Endothelial cell (in vitro differentiated cells): ENCODE measurements around the gene STX3. TPM values are rescaled to one million over a fixed set of nuclear protein-coding genes. Genes with fewer than 3 reads are reported as not detected.
"Not testable (repeated sequence)": the region's sequence is repeated elsewhere in the genome, so short reads cannot be mapped to it uniquely, and the experiment has no call there.

Experiments
- DNase-seq: peaks from one replicate; pipeline ENCODE4 v3.0.0; 2021; ENCODE audit warnings: low spot score
- H3K27ac Mint-ChIP-seq: one replicate; pipeline ENCODE4 v1.8.0; 2021; ENCODE audit warnings: mixed read lengths, inconsistent platforms; ENCODE audit not compliant: unreplicated experiment
- H3K27me3 Mint-ChIP-seq: one replicate; pipeline ENCODE4 v1.8.0; 2021; ENCODE audit warnings: mild to moderate bottlenecking, moderate library complexity, mixed read lengths, inconsistent platforms; ENCODE audit not compliant: unreplicated experiment
- H3K36me3 Mint-ChIP-seq: one replicate; pipeline ENCODE4 v1.8.0; 2021; ENCODE audit warnings: mild to moderate bottlenecking, low read depth, mixed read lengths, inconsistent platforms; ENCODE audit not compliant: unreplicated experiment
- H3K4me1 Mint-ChIP-seq: one replicate; pipeline ENCODE4 v1.8.0; 2021; ENCODE audit warnings: mild to moderate bottlenecking, mixed read lengths, inconsistent platforms; ENCODE audit not compliant: unreplicated experiment
- H3K4me3 Mint-ChIP-seq: one replicate; pipeline ENCODE4 v1.8.0; 2021; ENCODE audit warnings: mild to moderate bottlenecking, mixed read lengths, inconsistent platforms; ENCODE audit not compliant: unreplicated experiment
- H3K9me3 Mint-ChIP-seq: one replicate; pipeline ENCODE4 v1.8.0; 2021; ENCODE audit warnings: mixed read lengths, inconsistent platforms; ENCODE audit not compliant: unreplicated experiment
- total RNA-seq: library from RNA; stranded (reverse); fragmentation: NEBNext Ultra II Directional; extraction: Animal tissue kit (Norgen Biotek cat#: 25700); gene quantifications from one replicate; pipeline ENCODE4 v1.2.1, GENCODE V29; 2021; ENCODE audit not compliant: unreplicated experiment
- TF ChIP-seq, protein P1 (sequence below): fragments of 200-600 bp; sonication (generic); IDR thresholded peaks from one replicate; pipeline ENCODE4 v1.5.0; 2021; ENCODE audit warnings: antibody characterized with exemption; ENCODE audit not compliant: unreplicated experiment

STX3 gene
- total RNA-seq, 1 donor from 2014 or later: 140 TPM

DNA sequence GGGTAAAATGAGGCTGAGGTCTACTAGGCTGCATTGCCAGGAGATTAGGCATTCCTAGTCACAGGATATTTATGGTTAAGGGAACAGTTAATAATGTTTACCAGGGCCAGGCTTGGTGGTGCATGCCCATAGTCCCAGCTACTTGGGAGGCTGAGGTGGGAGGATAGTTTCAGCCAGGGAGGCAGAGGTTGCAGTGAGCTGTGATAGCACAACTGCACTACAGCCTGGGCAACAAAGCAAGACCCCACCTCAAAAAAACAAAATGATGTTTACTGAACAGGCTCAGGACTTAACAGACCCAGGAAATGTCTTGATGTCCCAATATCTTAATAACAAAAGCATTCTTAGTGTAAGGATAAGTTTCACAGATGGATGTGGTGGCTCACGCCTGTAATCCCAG is 58.2 kb downstream of the STX3 start:
- no peak overlapping the region for H3K27ac Mint-ChIP-seq
- H3K4me1 Mint-ChIP-seq: peaks cover 45% of the 10 kb centered on the region
- H3K27me3 Mint-ChIP-seq: peaks cover 5% of the 10 kb centered on the region
- H3K4me3 Mint-ChIP-seq: no peak overlapping the region
- no peaks in the 10 kb centered on the region for H3K9me3 Mint-ChIP-seq
- peaks cover 3% of the 10 kb centered on the region for H3K36me3 Mint-ChIP-seq
- DNase-seq: no peak
- TF ChIP-seq, protein P1, sequence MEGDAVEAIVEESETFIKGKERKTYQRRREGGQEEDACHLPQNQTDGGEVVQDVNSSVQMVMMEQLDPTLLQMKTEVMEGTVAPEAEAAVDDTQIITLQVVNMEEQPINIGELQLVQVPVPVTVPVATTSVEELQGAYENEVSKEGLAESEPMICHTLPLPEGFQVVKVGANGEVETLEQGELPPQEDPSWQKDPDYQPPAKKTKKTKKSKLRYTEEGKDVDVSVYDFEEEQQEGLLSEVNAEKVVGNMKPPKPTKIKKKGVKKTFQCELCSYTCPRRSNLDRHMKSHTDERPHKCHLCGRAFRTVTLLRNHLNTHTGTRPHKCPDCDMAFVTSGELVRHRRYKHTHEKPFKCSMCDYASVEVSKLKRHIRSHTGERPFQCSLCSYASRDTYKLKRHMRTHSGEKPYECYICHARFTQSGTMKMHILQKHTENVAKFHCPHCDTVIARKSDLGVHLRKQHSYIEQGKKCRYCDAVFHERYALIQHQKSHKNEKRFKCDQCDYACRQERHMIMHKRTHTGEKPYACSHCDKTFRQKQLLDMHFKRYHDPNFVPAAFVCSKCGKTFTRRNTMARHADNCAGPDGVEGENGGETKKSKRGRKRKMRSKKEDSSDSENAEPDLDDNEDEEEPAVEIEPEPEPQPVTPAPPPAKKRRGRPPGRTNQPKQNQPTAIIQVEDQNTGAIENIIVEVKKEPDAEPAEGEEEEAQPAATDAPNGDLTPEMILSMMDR: no peak

DNA sequence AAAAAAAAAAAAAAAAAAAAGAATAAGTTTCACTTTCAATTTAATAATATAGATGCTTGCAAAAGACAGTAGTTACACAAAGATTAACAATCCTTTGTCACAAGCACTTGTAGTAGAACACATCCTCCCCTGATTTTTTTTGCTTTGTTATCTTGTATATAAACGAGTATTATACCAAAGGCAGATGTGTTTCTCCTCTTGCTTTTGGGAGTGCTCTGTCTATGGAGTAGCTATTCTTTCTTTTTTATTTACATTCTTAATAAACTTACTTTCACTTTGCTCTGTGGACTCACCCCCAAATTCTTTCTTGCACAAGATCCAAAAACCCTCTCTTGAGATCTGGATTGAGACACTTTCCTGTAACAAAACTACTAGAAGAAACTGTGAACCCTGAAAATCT is 58.8 kb downstream of the STX3 start:
- H3K9me3 Mint-ChIP-seq: no peaks in the 10 kb centered on the region
- H3K4me3 Mint-ChIP-seq: no peak overlapping the region
- H3K27ac Mint-ChIP-seq: no peak overlapping the region
- peaks cover 8% of the 10 kb centered on the region for H3K36me3 Mint-ChIP-seq
- TF ChIP-seq, protein P1: no peak
- H3K27me3 Mint-ChIP-seq: peaks cover 10% of the 10 kb centered on the region
- no peak for DNase-seq
- peaks cover 50% of the 10 kb centered on the region for H3K4me1 Mint-ChIP-seq

DNA sequence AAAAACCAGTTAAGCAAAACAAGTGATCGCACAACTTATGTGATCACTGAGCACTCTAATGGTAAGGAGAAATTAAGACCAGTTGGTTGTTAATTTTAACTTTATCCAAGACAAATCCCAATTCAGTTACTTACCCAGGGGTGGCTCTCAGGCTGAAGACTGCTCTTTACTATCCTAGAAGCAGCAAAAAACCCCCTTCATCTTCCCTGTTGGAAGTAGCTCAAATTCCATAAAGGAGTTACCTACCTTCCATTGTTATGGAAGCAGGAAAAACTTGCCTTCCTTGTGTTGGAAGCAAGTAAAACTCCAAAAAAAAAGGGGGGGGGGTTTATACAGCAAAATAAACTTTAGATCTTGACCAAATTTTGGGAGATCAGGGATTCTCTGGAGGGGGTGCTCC is 60.6 kb downstream of the STX3 start:
- Mint-ChIP-seq H3K27ac (no peak overlapping the region), H3K36me3 (peaks cover 10% of the 10 kb centered on the region), H3K9me3 (no peaks in the 10 kb centered on the region), H3K27me3 (peaks cover 10% of the 10 kb centered on the region), H3K4me3 (no peak overlapping the region), H3K4me1 (peaks cover 49% of the 10 kb centered on the region)
- TF ChIP-seq, protein P1: no peak
- DNase-seq: no peak

DNA sequence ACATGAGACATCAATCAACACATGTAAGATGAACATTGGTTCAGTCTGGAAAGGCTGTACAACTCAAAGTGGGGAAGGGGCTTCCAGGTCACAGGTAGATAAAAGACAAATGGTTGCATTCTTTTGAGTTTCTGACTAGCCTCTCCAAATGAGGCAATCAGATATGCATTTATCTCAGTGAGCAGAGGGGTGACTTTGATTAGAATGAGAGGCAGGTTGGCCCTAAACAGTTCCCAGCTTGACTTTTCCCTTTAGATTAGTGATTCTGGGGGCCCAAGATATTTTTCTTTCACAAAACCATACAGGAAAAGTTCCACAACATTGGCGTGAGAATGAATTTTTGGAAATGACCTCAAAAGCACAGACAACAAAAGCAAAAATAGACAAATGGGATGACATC is 61.3 kb downstream of the STX3 start:
- not testable (repeated sequence) for H3K4me3 Mint-ChIP-seq, H3K27me3 Mint-ChIP-seq, H3K9me3 Mint-ChIP-seq, H3K27ac Mint-ChIP-seq, H3K36me3 Mint-ChIP-seq, DNase-seq
- H3K4me1 Mint-ChIP-seq: peaks cover 43% of the 10 kb centered on the region

DNA sequence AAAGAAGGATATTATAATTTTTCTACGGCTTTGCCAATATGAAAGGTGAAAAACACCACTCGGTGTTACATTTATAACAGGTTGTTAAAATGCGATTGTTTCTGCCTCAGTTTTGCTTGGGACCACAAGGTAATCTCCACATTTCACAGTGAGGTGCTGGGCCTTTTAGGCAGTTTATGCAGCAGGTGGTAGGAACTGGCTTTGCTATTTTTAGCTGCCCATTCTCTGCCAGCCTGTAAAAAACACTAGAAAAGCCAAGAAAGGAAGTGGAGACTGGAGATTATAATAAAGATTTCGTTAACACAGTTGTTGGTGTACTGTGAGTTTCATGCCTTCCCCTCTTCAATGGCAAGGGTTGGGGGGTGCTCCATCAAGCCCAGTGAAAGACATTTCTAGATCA is 63.4 kb downstream of the STX3 start:
- Mint-ChIP-seq H3K27me3 (peaks cover 4% of the 10 kb centered on the region), H3K27ac (no peak overlapping the region), H3K4me3 (no peak overlapping the region), H3K9me3 (no peaks in the 10 kb centered on the region), H3K4me1 (peaks cover 33% of the 10 kb centered on the region), H3K36me3 (peaks cover 7% of the 10 kb centered on the region)
- no peak for DNase-seq
- TF ChIP-seq, protein P1: no peak

DNA sequence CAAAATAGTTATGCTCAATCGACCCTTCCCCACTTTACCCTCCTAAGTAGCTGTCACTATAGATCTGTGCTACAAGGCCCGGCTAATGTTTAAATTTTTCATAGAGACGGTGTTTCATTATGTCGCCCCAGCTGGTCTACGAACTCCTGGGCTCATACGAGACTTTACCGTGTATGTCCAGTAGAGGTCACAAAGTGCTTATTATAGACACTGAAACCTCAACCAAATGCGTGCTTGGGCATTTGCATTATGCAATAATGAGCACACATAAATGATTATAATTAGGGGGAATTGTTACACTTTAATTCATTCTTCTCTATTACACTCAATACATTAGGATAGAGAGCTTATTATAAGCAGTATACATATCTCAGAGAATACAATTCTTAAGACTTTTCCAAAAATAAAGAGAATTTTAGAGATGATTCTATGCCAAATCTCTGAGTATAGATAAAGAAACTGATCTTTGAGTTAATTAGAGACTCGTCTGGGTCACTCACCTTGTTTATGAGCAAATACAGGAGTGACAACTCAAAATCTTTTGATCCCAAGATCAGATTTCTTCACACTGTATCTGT is 67.9 kb downstream of the STX3 start:
- TF ChIP-seq, protein P1: peak; percentile 35
- DNase-seq: peak; percentile 34
- no peaks in the 10 kb centered on the region for H3K9me3 Mint-ChIP-seq
- peaks cover 4% of the 10 kb centered on the region for H3K27me3 Mint-ChIP-seq
- peaks cover 7% of the 10 kb centered on the region for H3K36me3 Mint-ChIP-seq
- peaks cover 13% of the 10 kb centered on the region for H3K4me1 Mint-ChIP-seq
- no peak overlapping the region for H3K4me3 Mint-ChIP-seq
- H3K27ac Mint-ChIP-seq: no peak overlapping the region
